GM18907 (cell line): ENCODE measurements around the gene ZNF215.
"Not testable (repeated sequence)": the region's sequence is repeated elsewhere in the genome, so short reads cannot be mapped to it uniquely, and the experiment has no call there.

Source experiments
- ATAC-seq: cut with Tn5 transposase; IDR thresholded peaks from one replicate; pipeline ENCODE4 v1.9.1; 2021; ENCODE audit warnings: mild to moderate bottlenecking, moderate library complexity; ENCODE audit not compliant: unreplicated experiment

Gene ZNF215

DNA sequence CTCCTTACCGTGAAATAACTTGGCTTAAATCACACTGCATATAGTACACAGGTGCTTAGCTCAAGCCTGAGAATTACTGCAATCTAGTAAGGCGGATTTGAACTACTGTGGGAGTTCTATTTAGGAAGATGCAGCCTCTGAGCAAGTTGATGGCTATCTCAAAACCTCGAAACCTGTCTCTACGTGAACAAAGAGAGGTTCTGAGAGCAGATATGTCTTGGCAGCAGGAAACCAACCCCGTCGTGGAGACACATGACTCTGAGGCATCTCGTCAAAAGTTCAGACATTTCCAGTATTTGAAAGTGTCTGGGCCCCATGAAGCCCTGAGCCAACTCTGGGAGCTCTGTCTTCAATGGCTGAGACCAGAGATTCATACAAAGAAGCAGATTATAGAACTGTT, 5.9 kb downstream of the ZNF215 start:
- ATAC-seq, result no peak

- ATAC-seq, result no peak
These were observed 15.7 kb downstream of the ZNF215 start for GRCh38 chr11:6941970-6942369.

- ATAC-seq, result no peak
These were observed 16.9 kb downstream of the ZNF215 start for GRCh38 chr11:6943131-6943530.

- not testable (repeated sequence) for ATAC-seq
These were observed 28.0 kb downstream of the ZNF215 start for GRCh38 chr11:6954248-6954647.

DNA sequence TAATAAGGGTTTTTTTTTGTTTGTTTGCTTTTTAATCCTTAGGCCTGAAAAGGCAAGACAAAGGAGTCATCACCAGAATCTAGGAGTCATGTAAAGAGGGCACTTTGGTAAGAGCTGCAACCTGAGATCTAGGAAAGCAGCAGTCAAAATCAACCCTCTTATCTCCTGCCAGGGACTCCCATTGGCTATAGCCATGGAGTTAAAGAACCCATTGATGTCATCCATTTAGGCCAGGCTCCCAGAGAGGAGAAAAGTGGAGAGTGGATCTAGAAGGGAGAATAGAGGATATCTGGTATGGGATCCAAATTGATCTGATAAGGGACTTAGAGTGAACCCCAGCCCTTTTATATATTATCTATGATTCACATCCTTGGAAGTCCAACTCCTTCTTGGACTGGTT, 35.9 kb downstream of the ZNF215 start:
- ATAC-seq, result no peak

DNA sequence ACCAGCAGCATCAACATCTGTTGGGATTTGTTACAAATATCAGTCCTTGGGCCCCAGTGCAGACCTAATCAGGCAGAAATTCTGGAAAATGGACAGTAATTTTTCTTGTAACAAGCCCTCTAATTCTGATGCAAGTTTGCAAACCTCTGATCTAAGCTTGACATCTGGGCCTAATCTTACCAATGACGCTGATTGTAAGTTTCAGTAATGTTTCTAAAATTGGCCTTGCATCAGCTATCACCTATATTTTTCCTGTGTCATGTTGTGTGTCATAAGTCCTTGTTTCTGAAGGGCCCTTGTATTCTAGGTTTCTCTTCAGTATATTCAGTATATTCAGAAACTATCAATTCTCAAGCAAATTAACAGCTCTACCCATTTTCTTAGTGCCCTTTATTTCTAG, 36.4 kb downstream of the ZNF215 start:
- no peak for ATAC-seq

DNA sequence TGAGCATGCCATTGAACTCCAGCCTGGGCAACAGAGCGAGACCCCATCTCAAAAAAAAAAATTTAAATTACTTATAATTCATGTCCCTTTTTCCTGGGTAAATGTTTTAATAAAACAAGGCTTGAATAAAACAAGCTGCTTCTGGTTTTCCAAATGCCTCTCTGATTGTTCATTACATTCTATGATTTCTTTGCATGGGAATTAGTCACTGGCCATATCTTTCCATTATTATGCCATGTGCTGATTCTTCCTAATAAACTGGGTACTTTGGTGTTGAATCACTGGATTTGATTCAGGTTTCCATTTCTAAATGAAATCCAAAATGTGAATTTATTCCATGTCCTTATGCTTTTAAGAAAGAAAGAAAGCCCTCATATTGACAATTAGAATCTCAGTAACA, 42.6 kb downstream of the ZNF215 start:
- ATAC-seq, result no peak

DNA sequence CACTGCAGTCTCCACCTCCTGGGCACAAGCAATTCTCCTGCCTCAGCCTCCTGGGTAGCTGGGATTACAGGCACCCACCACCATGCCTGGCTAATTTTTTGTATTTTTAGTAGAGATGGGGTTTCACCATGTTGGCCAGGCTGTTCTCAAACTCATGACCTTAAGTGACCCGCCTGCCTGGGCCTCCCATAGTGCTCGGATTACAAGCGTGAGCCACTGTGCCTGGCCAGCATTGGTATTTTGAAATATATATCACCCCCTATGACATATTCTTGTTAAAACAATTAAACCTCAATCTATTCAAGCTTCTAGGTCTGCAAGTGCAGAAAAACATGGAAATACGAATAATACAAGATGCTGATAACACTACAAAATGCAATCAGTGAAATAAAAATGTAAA, 43.6 kb downstream of the ZNF215 start:
- ATAC-seq, result not testable (repeated sequence)

DNA sequence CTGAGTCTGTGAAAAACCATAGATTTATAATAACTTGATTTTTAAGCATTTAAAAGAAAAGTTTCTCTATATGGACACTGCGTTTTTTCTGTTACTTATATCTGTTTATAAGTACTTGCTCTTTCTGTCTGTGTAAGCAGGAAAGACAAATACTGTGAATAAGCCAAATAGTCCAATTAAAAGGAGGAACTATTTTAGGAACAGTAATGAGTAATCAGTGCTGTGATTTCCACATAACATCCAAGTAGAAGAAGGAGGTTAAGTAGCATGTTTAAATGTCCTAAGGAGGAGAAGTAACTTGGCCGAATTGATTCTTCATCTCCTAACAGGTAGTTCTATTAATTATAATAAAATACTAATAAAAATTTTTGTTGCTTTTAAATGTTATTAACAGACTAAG, 53.1 kb downstream of the ZNF215 start:
- no peak for ATAC-seq

- ATAC-seq, result no peak
These were observed 60.3 kb downstream of the ZNF215 start for GRCh38 chr11:6986487-6986886.

GRCh38 chr11:6988506-6988905, 62.3 kb downstream of the ZNF215 start:
- ATAC-seq, result no peak

- no peak for ATAC-seq
These were observed 65.0 kb downstream of the ZNF215 start for GRCh38 chr11:6991227-6991626.

DNA sequence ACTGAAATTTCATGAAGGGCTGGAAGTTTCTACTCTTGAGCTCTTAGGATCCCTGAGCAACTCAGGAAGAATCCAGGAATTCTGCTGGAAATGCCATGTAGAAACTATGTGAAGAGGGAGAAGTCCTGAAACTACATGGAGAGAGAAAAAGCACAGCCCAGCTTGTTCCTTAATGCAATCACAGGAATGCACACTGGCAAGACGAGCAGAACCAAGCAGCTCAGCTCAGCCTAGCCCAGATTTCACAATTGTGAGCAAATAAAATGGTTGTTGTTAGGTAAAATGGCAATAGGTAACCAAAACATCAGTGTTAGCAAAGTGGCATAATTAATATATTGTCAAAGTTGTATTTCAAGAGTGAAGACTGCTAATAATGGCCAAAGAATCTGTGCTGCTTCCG, 65.8 kb downstream of the ZNF215 start:
- ATAC-seq, result no peak

GRCh38 chr11:6992457-6993417, 66.5 kb downstream of the ZNF215 start:
- ATAC-seq, result no peak

GRCh38 chr11:6995703-6996102, 69.5 kb downstream of the ZNF215 start:
- ATAC-seq, result no peak

DNA sequence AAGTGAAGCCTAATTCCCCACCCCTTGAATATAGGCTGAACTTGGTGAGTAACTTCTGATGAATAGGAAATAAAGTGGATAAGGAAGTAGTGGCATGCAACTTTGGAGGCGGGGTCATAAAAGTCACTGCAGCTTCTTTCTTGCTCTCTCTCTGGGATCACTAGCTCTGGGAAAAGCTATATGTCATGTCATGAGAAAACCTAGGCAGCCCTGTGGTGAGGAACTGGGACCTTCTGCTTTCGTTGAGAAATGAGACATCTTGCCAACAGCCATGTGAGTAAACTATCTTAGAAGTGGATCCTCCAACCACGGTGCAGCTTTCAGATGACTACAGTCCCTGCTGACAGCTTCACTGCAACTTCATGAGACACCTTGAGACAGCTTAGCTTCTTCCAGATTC, 78.3 kb downstream of the ZNF215 start:
- ATAC-seq, result no peak
